Measurements from ENCODE around the gene CRKL.

Gene CRKL

DNA sequence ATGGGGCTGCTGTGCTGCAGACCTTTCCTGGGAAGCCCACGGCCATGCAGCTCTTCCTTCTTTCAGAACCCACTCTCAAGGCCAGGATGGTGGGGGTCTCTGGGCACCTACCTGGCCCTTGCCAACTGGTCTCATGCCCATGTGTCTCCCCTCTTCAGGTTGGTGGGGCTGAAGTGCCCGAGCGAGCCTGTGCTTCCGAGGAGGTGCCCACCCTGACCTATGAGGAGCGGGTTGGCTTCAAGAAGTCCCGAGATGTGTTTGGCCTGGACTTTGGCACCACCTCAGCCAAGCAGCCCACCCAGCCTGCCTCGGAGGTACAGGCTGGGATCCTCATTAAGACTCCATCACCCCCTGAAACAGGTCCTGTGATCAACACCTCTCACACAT, 74.8 kb downstream of the CRKL start:
- DNase-seq (ENCODE audit: extremely low spot score, insufficient read length, low read depth) (no peak), FAIRE-seq (no peak)

DNA sequence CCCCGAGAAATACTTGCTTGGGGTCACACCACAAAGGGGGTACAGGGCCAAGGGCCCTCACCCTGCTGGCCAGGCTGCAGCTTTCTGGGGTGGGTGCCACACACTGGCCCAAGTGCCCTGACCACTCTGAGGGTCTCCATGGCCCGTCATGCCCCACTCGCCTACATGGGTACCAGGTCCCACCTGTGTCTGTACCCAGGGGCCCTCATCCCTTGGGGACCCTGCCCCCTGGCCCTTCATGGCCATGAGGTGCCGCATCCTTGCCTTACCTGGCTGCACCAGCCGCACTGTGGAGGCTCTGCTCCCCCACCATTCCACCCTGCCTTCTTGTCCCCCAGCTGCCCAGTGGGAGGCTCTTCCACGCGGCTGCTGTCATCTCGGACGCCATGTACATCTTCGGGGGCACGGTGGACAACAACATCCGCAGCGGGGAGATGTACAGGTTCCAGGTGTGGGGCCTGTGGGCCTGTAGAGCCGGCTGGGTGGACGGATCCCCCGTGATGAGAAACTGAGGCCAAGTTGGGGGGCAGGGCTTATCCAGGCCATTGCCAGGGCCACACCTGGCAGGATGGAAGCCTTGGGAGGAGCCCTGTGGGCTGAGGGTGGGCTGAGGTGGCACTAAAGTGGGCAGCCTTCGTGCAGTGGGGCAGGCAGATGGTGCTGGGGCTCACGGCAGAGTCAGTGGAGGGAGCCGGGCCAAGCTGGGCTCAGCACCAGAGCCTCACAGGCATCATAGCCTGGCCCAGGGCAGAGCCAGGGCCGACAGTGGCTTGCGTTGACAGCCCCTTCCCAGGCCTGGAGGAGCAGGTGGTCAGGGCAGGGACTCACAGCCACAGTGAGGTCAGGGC, 75.5 kb downstream of the CRKL start:
- DNase-seq (ENCODE audit: extremely low spot score, insufficient read length, low read depth): no peak
- no peak for FAIRE-seq

DNA sequence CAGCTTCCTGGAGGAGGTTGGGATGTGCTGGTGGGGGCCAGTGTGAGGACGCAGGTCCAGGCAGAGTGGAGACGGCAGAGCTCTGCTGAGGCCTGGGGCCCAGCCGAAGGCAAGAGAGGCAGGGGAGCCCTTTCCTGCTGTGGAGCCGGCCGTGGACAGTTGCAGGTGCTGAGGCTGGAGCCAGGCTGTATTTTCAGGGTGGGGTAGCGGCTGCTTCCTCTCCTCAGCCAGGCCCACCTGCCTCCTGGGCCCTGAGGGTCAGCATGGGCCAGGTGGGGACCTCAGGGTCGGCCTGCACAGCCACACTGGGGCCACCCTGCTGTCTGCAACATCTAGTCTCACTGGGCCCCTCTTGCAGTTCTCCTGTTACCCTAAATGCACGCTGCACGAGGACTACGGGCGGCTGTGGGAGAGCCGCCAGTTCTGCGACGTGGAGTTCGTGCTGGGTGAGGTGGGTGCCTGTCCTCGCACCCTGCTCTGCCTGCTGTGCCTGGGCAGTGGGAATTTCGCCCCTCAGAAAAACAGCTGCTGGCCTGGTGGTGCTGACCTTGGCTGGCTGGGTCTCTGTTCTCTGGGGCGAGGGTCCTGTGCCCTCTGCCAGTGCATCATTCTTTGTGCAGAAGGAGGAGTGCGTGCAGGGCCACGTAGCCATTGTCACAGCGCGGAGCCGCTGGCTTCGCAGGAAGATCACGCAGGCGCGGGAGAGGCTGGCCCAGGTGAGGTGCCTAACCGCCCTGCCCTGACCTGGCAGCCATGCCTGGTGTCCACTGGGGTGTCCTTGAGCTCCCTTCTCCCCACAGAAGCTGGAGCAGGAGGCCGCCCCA, 76.3 kb downstream of the CRKL start:
- no peak for DNase-seq (ENCODE audit: extremely low spot score, insufficient read length, low read depth)
- FAIRE-seq: no peak

DNA sequence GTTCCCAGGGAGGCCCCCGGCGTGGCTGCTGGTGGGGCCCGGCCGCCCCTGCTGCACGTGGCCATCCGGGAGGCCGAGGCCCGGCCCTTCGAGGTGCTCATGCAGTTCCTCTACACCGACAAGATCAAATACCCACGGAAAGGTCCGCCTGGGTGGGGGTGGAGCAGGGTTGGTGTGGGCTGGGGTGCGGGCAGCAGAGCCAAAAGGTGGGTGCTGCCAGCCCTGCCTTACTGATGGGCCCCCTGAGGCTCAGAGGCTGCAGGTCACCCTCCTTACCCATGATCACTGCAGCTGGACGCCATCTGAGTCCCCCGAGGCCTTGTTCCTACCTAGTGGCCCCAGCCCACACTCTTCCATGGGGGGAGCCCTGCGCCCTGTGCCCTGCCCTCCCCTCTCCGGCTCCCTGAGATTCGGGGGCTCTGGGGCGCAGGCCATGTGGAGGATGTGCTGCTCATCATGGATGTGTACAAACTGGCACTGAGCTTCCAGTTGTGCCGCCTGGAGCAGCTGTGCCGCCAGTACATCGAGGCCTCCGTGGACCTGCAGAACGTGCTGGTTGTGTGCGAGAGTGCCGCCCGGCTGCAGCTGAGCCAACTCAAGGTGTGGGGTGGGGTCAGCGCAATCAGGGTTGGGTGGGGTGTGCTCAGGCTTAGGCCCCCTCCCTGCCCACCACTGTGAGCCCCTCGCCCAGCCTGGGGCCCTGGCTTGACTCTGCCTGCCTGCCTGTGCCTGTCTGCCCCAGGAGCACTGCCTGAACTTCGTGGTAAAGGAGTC, 77.1 kb downstream of the CRKL start:
- DNase-seq (ENCODE audit: extremely low spot score, insufficient read length, low read depth) (no peak), FAIRE-seq (no peak)

DNA sequence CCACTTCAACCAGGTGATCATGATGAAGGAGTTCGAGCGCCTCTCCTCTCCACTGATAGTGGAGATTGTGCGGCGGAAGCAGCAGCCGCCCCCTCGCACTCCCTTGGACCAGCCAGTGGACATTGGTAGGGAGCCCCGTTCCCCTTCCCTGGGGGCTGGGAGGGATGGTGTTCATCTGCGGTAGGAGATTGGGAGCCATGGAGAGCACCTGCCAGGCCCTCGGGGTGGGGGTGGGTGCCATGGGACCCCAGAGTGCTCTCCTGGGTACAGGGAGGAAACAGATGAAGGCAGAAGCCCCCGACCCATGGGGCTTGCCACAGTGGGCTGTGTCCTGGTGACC, 77.7 kb downstream of the CRKL start:
- FAIRE-seq: no peak
- no peak for DNase-seq (ENCODE audit: extremely low spot score, insufficient read length, low read depth)

DNA sequence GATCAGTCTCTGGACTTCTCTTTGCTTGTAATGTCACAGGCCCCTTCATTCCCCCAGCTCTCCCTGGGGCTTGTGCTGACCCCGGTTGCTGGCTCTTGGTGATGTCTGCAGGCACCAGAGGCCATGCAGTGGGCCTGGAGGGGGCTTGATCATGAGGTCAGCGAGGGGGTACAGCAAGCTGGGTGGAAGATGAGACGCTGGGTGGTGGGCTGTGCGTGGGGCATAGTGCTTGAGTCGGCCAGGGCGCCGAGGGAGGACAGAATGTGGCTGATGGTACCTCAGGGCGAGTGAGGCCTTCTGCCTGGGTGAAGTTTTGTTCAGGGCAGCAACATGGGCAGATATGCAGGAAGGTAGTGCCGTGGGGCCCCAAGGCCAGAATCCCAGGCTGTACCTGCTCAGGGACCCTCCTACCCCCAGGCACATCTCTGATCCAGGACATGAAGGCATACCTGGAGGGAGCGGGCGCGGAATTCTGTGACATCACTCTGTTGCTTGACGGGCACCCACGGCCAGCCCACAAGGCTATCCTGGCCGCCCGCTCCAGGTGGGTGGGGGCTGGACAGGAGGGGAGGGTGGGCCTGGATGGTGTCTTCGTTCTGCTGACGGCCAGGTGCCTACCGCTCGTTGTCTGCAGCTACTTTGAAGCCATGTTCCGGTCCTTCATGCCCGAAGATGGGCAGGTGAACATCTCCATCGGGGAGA, 78.3 kb downstream of the CRKL start:
- FAIRE-seq: no peak
- no peak for DNase-seq (ENCODE audit: extremely low spot score, insufficient read length, low read depth)

GRCh38 chr22:20996031-20996410, 78.8 kb downstream of the CRKL start:
- DNase-seq (ENCODE audit: extremely low spot score, insufficient read length, low read depth) (no peak), FAIRE-seq (no peak)

GRCh38 chr22:20996598-20997535, 79.7 kb downstream of the CRKL start:
- DNase-seq (ENCODE audit: extremely low spot score, insufficient read length, low read depth) (no peak), FAIRE-seq (no peak)

GRCh38 chr22:20997536-20998257, 80.5 kb downstream of the CRKL start:
- FAIRE-seq: no peak
- DNase-seq (ENCODE audit: extremely low spot score, insufficient read length, low read depth): no peak

DNA sequence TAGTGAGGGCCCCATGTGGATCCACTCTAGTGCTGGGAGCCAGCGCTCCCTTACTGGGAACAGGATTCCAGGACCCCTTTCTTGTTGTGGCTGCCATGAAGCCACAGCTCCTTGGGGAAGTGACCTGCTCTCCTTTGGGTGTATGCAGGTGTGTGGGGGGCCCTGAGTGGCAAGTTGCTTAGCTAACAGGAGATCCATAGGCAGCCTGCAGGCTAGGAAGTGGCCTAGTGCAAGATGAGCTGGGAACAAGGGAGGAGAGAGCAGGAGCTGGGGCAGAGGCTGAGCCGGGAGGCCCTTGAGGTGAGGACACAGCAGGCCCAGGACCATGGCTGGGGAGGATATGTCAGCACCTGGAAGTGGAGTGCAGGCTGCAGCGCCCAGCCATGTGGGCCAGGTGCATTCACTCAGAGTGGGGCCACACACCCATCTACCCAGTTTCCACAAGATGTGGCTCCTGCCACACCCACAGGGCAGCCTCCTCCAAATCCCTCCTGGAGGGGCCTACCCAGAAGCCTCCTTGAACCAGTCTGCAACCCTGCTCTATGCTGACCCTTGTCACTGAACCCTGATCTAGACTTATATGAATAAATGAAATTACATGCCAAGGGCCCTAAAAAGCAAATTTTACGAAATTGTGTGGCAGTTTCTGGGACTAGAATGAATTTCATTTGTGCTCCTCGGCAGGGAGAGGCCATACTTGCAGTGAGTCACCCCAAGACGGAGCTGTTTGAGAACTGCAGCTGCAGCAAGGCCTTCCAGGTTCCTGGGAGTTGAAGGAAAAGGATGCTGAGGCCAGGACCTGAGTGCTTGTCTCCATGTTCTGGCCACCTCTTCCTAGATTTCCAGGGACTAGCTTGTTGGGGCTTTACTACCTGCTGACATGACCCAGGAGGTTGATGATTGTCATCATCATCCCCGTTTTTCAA, 81.5 kb downstream of the CRKL start:
- FAIRE-seq: no peak
- no peak for DNase-seq (ENCODE audit: extremely low spot score, insufficient read length, low read depth)

DNA sequence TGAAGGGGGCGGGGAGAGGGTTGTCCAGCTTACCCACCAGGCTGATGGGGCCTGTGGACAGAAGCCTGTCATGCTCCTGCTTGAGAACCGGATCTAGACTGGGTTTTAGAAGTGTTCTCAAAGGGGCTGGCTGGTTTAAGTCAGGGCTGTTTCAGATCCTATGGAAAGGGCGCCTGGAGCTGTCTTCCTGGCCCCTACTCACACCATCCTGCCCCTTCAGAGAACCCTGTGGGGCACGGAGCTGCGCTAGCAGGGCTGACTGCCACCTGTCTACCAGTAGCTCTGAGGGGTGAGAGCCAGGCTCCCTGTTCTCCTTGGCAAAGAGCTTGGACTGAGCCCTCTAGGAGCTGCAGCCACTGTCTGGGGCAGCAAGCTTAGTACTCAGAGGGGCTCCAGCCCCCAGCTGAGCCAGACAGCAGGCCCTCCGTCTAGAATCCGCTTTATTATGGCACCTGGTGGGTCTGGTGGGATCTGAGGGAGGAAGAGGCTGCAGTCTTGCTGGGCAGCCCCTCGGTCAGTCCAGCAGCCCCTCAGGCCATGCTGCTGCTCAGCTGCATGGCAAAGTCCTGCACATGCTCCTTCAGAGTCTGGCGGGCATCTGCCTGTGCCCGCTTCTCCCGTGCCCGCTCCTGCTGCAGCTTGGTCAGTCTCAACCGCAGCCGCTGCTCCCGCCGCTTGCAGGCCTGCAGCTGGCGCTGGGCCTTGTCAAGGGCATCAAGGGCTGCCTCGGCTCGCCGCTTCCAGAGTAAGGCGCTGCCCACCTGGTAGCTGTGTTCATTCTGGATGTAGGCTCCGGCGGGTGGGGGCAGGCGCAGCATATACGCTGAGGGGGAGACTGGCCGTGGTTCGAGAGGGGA, 82.4 kb downstream of the CRKL start:
- no peak for FAIRE-seq
- no peak for DNase-seq (ENCODE audit: extremely low spot score, insufficient read length, low read depth)

- DNase-seq (ENCODE audit: extremely low spot score, insufficient read length, low read depth) (no peak), FAIRE-seq (no peak)
Measured at GRCh38 chr22:21000207-21000986, 83.2 kb downstream of the CRKL start.

DNA sequence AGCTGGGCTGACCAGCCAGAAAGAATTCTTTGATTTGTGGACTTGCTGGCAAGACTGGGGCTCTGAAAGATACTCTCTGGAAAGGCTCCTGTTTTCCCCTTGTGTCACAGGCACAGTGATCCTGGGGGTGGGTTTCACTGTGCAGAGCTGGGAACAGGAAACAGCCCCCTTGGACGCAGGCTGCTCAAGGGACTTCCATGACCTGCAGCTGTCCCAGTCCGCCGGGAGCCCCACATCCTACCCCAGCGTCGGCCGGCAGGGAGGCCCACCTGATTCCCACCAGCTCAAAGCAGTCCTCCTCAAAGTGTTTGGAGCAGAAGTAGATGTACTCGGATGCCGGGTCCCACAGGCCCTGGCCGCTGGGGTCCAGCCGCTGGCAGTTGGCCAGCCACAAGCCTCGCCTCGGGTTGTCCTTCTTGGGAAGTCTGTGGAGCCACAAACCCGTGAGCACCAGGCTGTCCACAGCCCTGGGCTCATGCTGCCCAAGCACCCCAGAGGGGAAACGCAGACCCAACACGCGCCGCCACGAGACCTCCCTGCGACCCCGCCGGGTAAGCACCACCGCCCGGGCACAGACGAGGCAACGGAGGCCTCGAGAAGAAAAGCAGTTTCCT, 83.9 kb downstream of the CRKL start:
- DNase-seq (ENCODE audit: extremely low spot score, insufficient read length, low read depth) (no peak), FAIRE-seq (no peak)

- peak; percentile 94 for FAIRE-seq
- DNase-seq (ENCODE audit: extremely low spot score, insufficient read length, low read depth): peak; percentile 93
Measured at GRCh38 chr22:21001601-21002325, 84.6 kb downstream of the CRKL start, which contains the start of gene THAP7. Gene THAP7, minus strand, starts transcription at chr22:21002118. Its CDS starts 207 bp downstream, at chr22:21001911.

Data from GM18507 (cell line).